Bone marrow (tissue), 2 donors: ENCODE results near the gene NHERF2.
"Not testable (repeated sequence)": the region's sequence is repeated elsewhere in the genome, so short reads cannot be mapped to it uniquely, and the experiment has no call there.

ENCODE experiments used
- DNase-seq, 2 donors: peaks; one replicate each; lab custom pipeline; 2025; lab: John Stamatoyannopoulos, UW

Gene NHERF2

GRCh38 chr16:2007081-2007836 lies 19.4 kb upstream of the NHERF2 start:
- no peak for DNase-seq

GRCh38 chr16:2008009-2008526 lies 18.6 kb upstream of the NHERF2 start:
- DNase-seq = peak in 1 of 2 donors; percentile 30

- DNase-seq = peak in 1 of 2 donors; percentile 30
These were observed 18.0 kb upstream of the NHERF2 start for GRCh38 chr16:2008631-2009163.

GRCh38 chr16:2009164-2009711 lies 17.5 kb upstream of the NHERF2 start:
- DNase-seq = no peak

GRCh38 chr16:2009791-2010510 lies 16.8 kb upstream of the NHERF2 start, which contains the start of gene ZNF598:
Gene ZNF598, minus strand, starts transcription at chr16:2009821.
- DNase-seq = peak in 1 of 2 donors; percentile 34

- DNase-seq = not testable (repeated sequence)
These were observed 15.0 kb upstream of the NHERF2 start for GRCh38 chr16:2011726-2012125.

GRCh38 chr16:2013527-2013926 lies 13.2 kb upstream of the NHERF2 start:
- DNase-seq = no peak

- no peak for DNase-seq
These were observed 11.4 kb upstream of the NHERF2 start for GRCh38 chr16:2015117-2015946.

GRCh38 chr16:2015947-2016208 lies 10.8 kb upstream of the NHERF2 start:
- no peak for DNase-seq

- no peak for DNase-seq
These were observed 10.2 kb upstream of the NHERF2 start for GRCh38 chr16:2016407-2016922.

- no peak for DNase-seq
These were observed 7.2 kb upstream of the NHERF2 start, which contains the start of gene NPW for GRCh38 chr16:2019518-2019920. Gene NPW, plus strand, starts transcription at chr16:2019785.

- DNase-seq = no peak
These were observed 6.5 kb upstream of the NHERF2 start for GRCh38 chr16:2019921-2020831.

GRCh38 chr16:2022723-2023091 lies 4.0 kb upstream of the NHERF2 start:
- peak in 1 of 2 donors; percentile 45 for DNase-seq

- DNase-seq = peak; percentile 66 to 91
These were observed 3.3 kb upstream of the NHERF2 start for GRCh38 chr16:2023092-2024031.

- DNase-seq = no peak
These were observed 2.7 kb upstream of the NHERF2 start for GRCh38 chr16:2024032-2024420.

- no peak for DNase-seq
These were observed 1.5 kb upstream of the NHERF2 start for GRCh38 chr16:2025251-2025650.

GRCh38 chr16:2025878-2026460 lies 733 bp upstream of the NHERF2 start:
- DNase-seq = no peak

- DNase-seq = no peak
These were observed 615 bp downstream of the NHERF2 start for GRCh38 chr16:2027024-2028010.
